IMR-90 (cell line): ENCODE data around the gene OPRM1. TPM values are rescaled to one million over a fixed set of nuclear protein-coding genes. Genes with fewer than 3 reads are reported as not detected.

ENCODE experiments used
- ATAC-seq: fragments of 200-7000 bp; cut with Tn5 transposase; 2 replicates; pipeline ENCODE4 v1.9.1; 2020; ENCODE audit warnings: low read depth, mild to moderate bottlenecking, moderate library complexity
- BruUV-seq: library from RNA; stranded (reverse); fragments of 400-500 nt; replicated peaks from 2 replicates; lab custom pipeline; 2021; lab: Mats Ljungman, UMichigan
- CTCF ChIA-PET: fragments of 300-600 bp; formaldehyde crosslinking; extraction: SDS; loops from one replicate; lab custom pipeline; 2021; ENCODE audit warnings: antibody characterized with exemption; lab: Yijun Ruan, JAX
- POLR2A ChIA-PET: fragments of 300-600 bp; sonication (Branson Sonifier 250); formaldehyde crosslinking; loops from one replicate; lab custom pipeline; 2022; ENCODE audit warnings: antibody characterized with exemption; ENCODE audit not compliant: unreplicated experiment; lab: Charles Lee
- DNase-seq: peaks from one replicate; pipeline ENCODE4 v3.0.0; 2013
- H2AFZ ChIP-seq: replicated peaks from 2 replicates; pipeline ENCODE3; 2013; ENCODE audit warnings: low read length, mild to moderate bottlenecking; ENCODE audit not compliant: poor library complexity
- H2AK5ac ChIP-seq: 2 replicates; pipeline ENCODE4 v1.6.1; 2013; ENCODE audit warnings: low read depth, low read length, inconsistent platforms
- H2AK9ac ChIP-seq: replicated peaks from 2 replicates; pipeline ENCODE3; 2013; ENCODE audit warnings: mild to moderate bottlenecking, low read depth, low read length, moderate library complexity; ENCODE audit not compliant: poor library complexity
- H2BK120ac ChIP-seq: 2 replicates; pipeline ENCODE4 v1.6.1; 2013; ENCODE audit warnings: low read depth, low read length, inconsistent platforms
- H2BK15ac ChIP-seq: 3 replicates; pipeline ENCODE4 v1.6.1; 2013; ENCODE audit warnings: low read depth, low read length, inconsistent platforms
- H2BK20ac ChIP-seq: 2 replicates; pipeline ENCODE4 v1.6.1; 2013; ENCODE audit warnings: low read depth, mild to moderate bottlenecking, inconsistent platforms, low read length, moderate library complexity
- H2BK5ac ChIP-seq: 2 replicates; pipeline ENCODE4 v1.6.1; 2013; ENCODE audit warnings: mild to moderate bottlenecking, low read depth, low read length, inconsistent platforms; ENCODE audit not compliant: poor library complexity, severe bottlenecking
- H3K14ac ChIP-seq: replicated peaks from 2 replicates; pipeline ENCODE4 v1.6.1; 2013; ENCODE audit warnings: low read depth, low read length, inconsistent platforms
- H3K18ac ChIP-seq: 2 replicates; pipeline ENCODE4 v1.6.1; 2013; ENCODE audit warnings: low read depth, low read length, control low read depth
- H3K23ac ChIP-seq: 2 replicates; pipeline ENCODE4 v1.6.1; 2013; ENCODE audit warnings: low read depth, low read length, inconsistent platforms
- H3K27ac ChIP-seq: 2 replicates; pipeline ENCODE4 v1.5.1; 2013; ENCODE audit warnings: mild to moderate bottlenecking, control low read depth, low read length; ENCODE audit not compliant: insufficient read depth
- H3K27me3 ChIP-seq: 2 replicates; pipeline ENCODE4 v1.6.1; 2013; ENCODE audit warnings: low read length; ENCODE audit not compliant: control insufficient read depth, insufficient read depth
- H3K36me3 ChIP-seq: 2 replicates; pipeline ENCODE4 v1.6.1; 2013; ENCODE audit warnings: low read length, mixed read lengths; ENCODE audit not compliant: control insufficient read depth, insufficient read depth
- H3K4ac ChIP-seq: 2 replicates; pipeline ENCODE4 v1.6.1; 2013; ENCODE audit warnings: low read depth, low read length, inconsistent platforms
- H3K4me1 ChIP-seq: 2 replicates; pipeline ENCODE4 v1.6.1; 2013; ENCODE audit warnings: low read length, mixed read lengths; ENCODE audit not compliant: control insufficient read depth, insufficient read depth
- H3K4me2 ChIP-seq: 2 replicates; pipeline ENCODE4 v1.6.1; 2013; ENCODE audit warnings: low read depth, mild to moderate bottlenecking, control low read depth, low read length, moderate library complexity
- H3K4me3 ChIP-seq: 2 replicates; pipeline ENCODE4 v1.5.1; 2013; ENCODE audit warnings: low read depth, mild to moderate bottlenecking, control low read depth, low read length, moderate library complexity; ENCODE audit not compliant: insufficient read depth
- H3K56ac ChIP-seq: 2 replicates; pipeline ENCODE4 v1.6.1; 2013; ENCODE audit warnings: low read length, inconsistent platforms; ENCODE audit not compliant: insufficient read depth; ENCODE audit errors: extremely low read depth
- H3K79me1 ChIP-seq, 2 experiments: 2 replicates each; pipeline ENCODE4 v1.6.1; 2013; ENCODE audit warnings: low read length in 2 of 2, inconsistent platforms in 1 of 2, low read depth in 1 of 2
- H3K9ac ChIP-seq: 2 replicates; pipeline ENCODE4 v1.6.1; 2013; ENCODE audit warnings: low read depth, low read length, control low read depth
- H3K9me1 ChIP-seq: 2 replicates; pipeline ENCODE4 v1.6.1; 2013; ENCODE audit warnings: low read length, inconsistent platforms; ENCODE audit not compliant: insufficient read depth
- H3K9me3 ChIP-seq: 2 replicates; pipeline ENCODE4 v1.6.1; 2013; ENCODE audit warnings: low read length; ENCODE audit not compliant: control insufficient read depth, insufficient read depth
- H4K20me1 ChIP-seq: 2 replicates; pipeline ENCODE4 v1.6.1; 2013; ENCODE audit warnings: low read length, inconsistent platforms; ENCODE audit not compliant: insufficient read depth
- H4K5ac ChIP-seq: 2 replicates; pipeline ENCODE4 v1.6.1; 2013; ENCODE audit warnings: mild to moderate bottlenecking, low read depth, low read length, control low read depth
- H4K8ac ChIP-seq, 2 experiments: 2 replicates each; pipeline ENCODE4 v1.6.1; 2013; ENCODE audit warnings: low read depth in 2 of 2, low read length in 2 of 2, control low read depth in 1 of 2, inconsistent platforms in 1 of 2
- H4K91ac ChIP-seq: 2 replicates; pipeline ENCODE4 v1.6.1; 2013; ENCODE audit warnings: low read depth, low read length, inconsistent platforms; ENCODE audit not compliant: insufficient read depth
- BHLHE40 ChIP-seq: fragments of 150-350 bp; IDR thresholded peaks from 2 replicates; pipeline ENCODE4 v1.6.1; 2016; ENCODE audit warnings: mild to moderate bottlenecking, low read depth, low read length
- FOS ChIP-seq: fragments of 150-350 bp; IDR thresholded peaks from 2 replicates; pipeline ENCODE4 v1.6.1; 2016; ENCODE audit warnings: low read depth, low read length
- MAFK ChIP-seq: IDR thresholded peaks from 2 replicates; pipeline ENCODE4 v1.6.1; 2012; ENCODE audit warnings: low read depth, low read length, improper control_type of control experiment
- MAZ ChIP-seq: IDR thresholded peaks from 2 replicates; pipeline ENCODE4 v1.6.1; 2012; ENCODE audit warnings: low read depth, mild to moderate bottlenecking, low read length, improper control_type of control experiment, moderate library complexity, borderline replicate concordance
- MXI1 ChIP-seq: IDR thresholded peaks from 2 replicates; pipeline ENCODE4 v1.6.1; 2012; ENCODE audit warnings: low read depth, mild to moderate bottlenecking, low read length, moderate library complexity, borderline replicate concordance
- NFE2L2 ChIP-seq: fragments of 150-350 bp; IDR thresholded peaks from 2 replicates; pipeline ENCODE4 v1.6.1; 2016; ENCODE audit warnings: low read depth, mild to moderate bottlenecking, low read length
- POLR2A ChIP-seq: IDR thresholded peaks from 2 replicates; pipeline ENCODE4 v1.6.1; 2012; ENCODE audit warnings: mild to moderate bottlenecking, low read depth, low read length
- RAD21 ChIP-seq: IDR thresholded peaks from 2 replicates; pipeline ENCODE4 v1.6.1; 2012; ENCODE audit warnings: low read length, improper control_type of control experiment
- RCOR1 ChIP-seq: IDR thresholded peaks from 2 replicates; pipeline ENCODE4 v1.6.1; 2012; ENCODE audit warnings: mild to moderate bottlenecking, low read length, improper control_type of control experiment; ENCODE audit not compliant: insufficient replicate concordance
- RFX5 ChIP-seq: IDR thresholded peaks from 2 replicates; pipeline ENCODE4 v1.8.0; 2012; ENCODE audit warnings: low read depth, mild to moderate bottlenecking, low read length, moderate library complexity
- WGBS, 2 experiments: methylation state at CpG; one replicate each; pipeline versions ENCODE4 v1.1.5 to v1.1.7; 2013; ENCODE audit warnings: missing lambda C conversion rate in 2 of 2; ENCODE audit not compliant: insufficient read length in 1 of 2; ENCODE audit errors: extremely low coverage in 2 of 2; 5-methylcytosine and 5-hydroxymethylcytosine counted together
- dilution Hi-C: fragments of 300-500 bp; cut with HindIII; formaldehyde crosslinking; loops from one replicate; pipeline ENCODE4 v1.14.3; 2018; ENCODE audit warnings: low sequenced_read_pairs; ENCODE audit not compliant: unreplicated experiment
- in situ Hi-C: fragments of 300-500 bp; cut with MboI; formaldehyde crosslinking; loops from 3 replicates; pipeline ENCODE4 v1.14.3; 2019; ENCODE audit warnings: low sequenced_read_pairs, inconsistent platforms, mixed read lengths
- intact Hi-C: fragments of 100-400 bp; cut with micrococcal nuclease; formaldehyde crosslinking; loops from 2 replicates; pipeline ENCODE4 v1.10.0; 2022
- polyA plus RNA-seq, 3 experiments: library from polyadenylated mRNA; depleted of rRNA; stranded (reverse); fragments of >200 nt; gene quantifications; 2 replicates each; pipeline ENCODE4 v1.2.3, GENCODE V29; 2012; ENCODE audit warnings: low replicate concordance in 1 of 3
- total RNA-seq: library from RNA; depleted of rRNA; stranded (reverse); fragments of >200 nt; gene quantifications from 2 replicates; pipeline ENCODE4 v1.2.3, GENCODE V29; 2012
- TF ChIP-seq, protein P1 (sequence below): conservative IDR thresholded peaks from 2 replicates; pipeline ENCODE4 v1.5.1; 2012; ENCODE audit warnings: mild to moderate bottlenecking, low read depth, low read length, improper control_type of control experiment
- TF ChIP-seq, protein P2 (sequence below): fragments of 150-350 bp; IDR thresholded peaks from 2 replicates; pipeline ENCODE4 v1.6.1; 2016; ENCODE audit warnings: low read depth, mild to moderate bottlenecking, low read length, moderate library complexity, borderline replicate concordance
- TF ChIP-seq, protein P3 (sequence below): fragments of 150-350 bp; IDR thresholded peaks from 2 replicates; pipeline ENCODE4 v1.6.1; 2017; ENCODE audit warnings: mild to moderate bottlenecking, antibody characterized with exemption, low read length, low read depth

The OPRM1 gene
- total and polyA plus RNA-seq, 2 of the 4 experiments (the other 2 are of a cell fraction), result not detected

DNA sequence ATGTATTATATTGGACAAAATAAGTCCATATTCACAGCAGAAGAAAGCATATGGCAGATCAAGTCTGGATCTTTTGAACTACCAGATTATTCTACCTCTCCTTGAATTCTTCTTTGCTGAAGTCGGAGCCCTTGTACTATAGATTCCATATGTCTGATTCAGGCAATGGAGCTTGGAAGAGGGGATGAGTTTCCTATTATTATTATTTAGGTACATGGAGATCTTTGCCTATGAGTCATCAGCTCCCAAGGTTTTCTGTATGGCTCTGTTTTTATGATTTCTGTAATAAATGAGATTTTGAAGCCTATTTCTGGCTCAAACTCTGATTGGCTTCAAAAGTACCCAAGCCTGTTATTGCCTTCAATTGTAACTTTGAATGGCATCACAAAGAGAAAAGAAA is 72.0 kb downstream of the OPRM1 start:
- no peaks in the 10 kb centered on the region for H4K20me1 ChIP-seq
- no peak overlapping the region for H4K5ac ChIP-seq
- no peak overlapping the region for H3K4ac ChIP-seq
- no peaks in the 10 kb centered on the region for H3K4me1 ChIP-seq
- H2BK15ac ChIP-seq, result no peak overlapping the region
- DNase-seq, result no peak
- ChIA-PET POLR2A (no interaction called here), CTCF (no interaction called here)
- BruUV-seq, result no TSS peak
- H3K18ac ChIP-seq, result no peak overlapping the region
- no peak overlapping the region for H3K4me2 ChIP-seq
- no peak overlapping the region for H2BK20ac ChIP-seq
- WGBS, 2 experiments, result no CpG with 5 or more reads among the region's 1 CpG
- H4K8ac ChIP-seq, result no peak overlapping the region
- H3K27me3 ChIP-seq, result no peaks in the 10 kb centered on the region
- H3K9me1 ChIP-seq, result no peaks in the 10 kb centered on the region
- H2AFZ ChIP-seq, result no peak overlapping the region
- H4K91ac ChIP-seq, result no peak overlapping the region
- no peaks in the 10 kb centered on the region for H3K79me1 ChIP-seq
- no peak overlapping the region for H2BK5ac ChIP-seq
- no peak for ATAC-seq
- no peak overlapping the region for H3K27ac ChIP-seq
- H2BK120ac ChIP-seq, result no peak overlapping the region
- no peaks in the 10 kb centered on the region for H3K36me3 ChIP-seq
- H2AK9ac ChIP-seq, result no peak overlapping the region
- H3K14ac ChIP-seq, result no peak overlapping the region
- no peak overlapping the region for H2AK5ac ChIP-seq
- no peak overlapping the region for H3K56ac ChIP-seq
- TF ChIP-seq MAFK (no peak), RAD21 (no peak), RCOR1 (no peak), RFX5 (no peak), POLR2A (no peak), FOS (no peak), BHLHE40 (no peak), NFE2L2 (no peak), MAZ (no peak), MXI1 (no peak)
- TF ChIP-seq, protein P1, sequence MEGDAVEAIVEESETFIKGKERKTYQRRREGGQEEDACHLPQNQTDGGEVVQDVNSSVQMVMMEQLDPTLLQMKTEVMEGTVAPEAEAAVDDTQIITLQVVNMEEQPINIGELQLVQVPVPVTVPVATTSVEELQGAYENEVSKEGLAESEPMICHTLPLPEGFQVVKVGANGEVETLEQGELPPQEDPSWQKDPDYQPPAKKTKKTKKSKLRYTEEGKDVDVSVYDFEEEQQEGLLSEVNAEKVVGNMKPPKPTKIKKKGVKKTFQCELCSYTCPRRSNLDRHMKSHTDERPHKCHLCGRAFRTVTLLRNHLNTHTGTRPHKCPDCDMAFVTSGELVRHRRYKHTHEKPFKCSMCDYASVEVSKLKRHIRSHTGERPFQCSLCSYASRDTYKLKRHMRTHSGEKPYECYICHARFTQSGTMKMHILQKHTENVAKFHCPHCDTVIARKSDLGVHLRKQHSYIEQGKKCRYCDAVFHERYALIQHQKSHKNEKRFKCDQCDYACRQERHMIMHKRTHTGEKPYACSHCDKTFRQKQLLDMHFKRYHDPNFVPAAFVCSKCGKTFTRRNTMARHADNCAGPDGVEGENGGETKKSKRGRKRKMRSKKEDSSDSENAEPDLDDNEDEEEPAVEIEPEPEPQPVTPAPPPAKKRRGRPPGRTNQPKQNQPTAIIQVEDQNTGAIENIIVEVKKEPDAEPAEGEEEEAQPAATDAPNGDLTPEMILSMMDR, result no peak
- TF ChIP-seq, protein P2, sequence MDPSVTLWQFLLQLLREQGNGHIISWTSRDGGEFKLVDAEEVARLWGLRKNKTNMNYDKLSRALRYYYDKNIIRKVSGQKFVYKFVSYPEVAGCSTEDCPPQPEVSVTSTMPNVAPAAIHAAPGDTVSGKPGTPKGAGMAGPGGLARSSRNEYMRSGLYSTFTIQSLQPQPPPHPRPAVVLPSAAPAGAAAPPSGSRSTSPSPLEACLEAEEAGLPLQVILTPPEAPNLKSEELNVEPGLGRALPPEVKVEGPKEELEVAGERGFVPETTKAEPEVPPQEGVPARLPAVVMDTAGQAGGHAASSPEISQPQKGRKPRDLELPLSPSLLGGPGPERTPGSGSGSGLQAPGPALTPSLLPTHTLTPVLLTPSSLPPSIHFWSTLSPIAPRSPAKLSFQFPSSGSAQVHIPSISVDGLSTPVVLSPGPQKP, result no peak
- TF ChIP-seq, protein P3, sequence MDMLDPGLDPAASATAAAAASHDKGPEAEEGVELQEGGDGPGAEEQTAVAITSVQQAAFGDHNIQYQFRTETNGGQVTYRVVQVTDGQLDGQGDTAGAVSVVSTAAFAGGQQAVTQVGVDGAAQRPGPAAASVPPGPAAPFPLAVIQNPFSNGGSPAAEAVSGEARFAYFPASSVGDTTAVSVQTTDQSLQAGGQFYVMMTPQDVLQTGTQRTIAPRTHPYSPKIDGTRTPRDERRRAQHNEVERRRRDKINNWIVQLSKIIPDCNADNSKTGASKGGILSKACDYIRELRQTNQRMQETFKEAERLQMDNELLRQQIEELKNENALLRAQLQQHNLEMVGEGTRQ, result no peak
- in situ Hi-C loops, result no loop called here
- H3K4me3 ChIP-seq, result no peak overlapping the region
- no peak overlapping the region for H3K23ac ChIP-seq
- H3K9ac ChIP-seq, result no peak overlapping the region
- intact Hi-C loops, result no loop called here
- dilution Hi-C loops, result no loop called here
- no peaks in the 10 kb centered on the region; the same call in 1 of the 2 replicates for H3K9me3 ChIP-seq
